SK-N-SH (cell line): ENCODE data around the gene TMEM134.
A peak's percentile ranks its signal among the peaks of the same experiment; 100 is the strongest.

ENCODE experiments used
- CHD2 ChIP-seq: fragments of 150-350 bp; IDR thresholded peaks from 2 replicates; pipeline ENCODE4 v1.6.1; 2018; ENCODE audit warnings: low read length; ENCODE audit not compliant: partially characterized antibody
- ELF1 ChIP-seq: IDR thresholded peaks from 2 replicates; pipeline ENCODE4 v1.4.0; 2012
- EP300 ChIP-seq, 2 experiments: IDR thresholded peaks; 2 replicates each; pipeline versions ENCODE4 v1.4.0 to v1.6.1; 2012; ENCODE audit warnings: borderline replicate concordance in 1 of 2, low read depth in 1 of 2, low read length in 1 of 2
- EZH2phosphoT487 ChIP-seq: fragments of 200-600 bp; sonication (generic); IDR thresholded peaks from 2 replicates; pipeline ENCODE4 v1.6.1; 2017; ENCODE audit warnings: low read depth, mixed run types, mild to moderate bottlenecking, antibody characterized with exemption, moderate library complexity, borderline replicate concordance
- GABPA ChIP-seq: IDR thresholded peaks from 2 replicates; pipeline ENCODE4 v1.4.0; 2012; ENCODE audit warnings: low read depth, mild to moderate bottlenecking
- MAX ChIP-seq: IDR thresholded peaks from 2 replicates; pipeline ENCODE4 v1.4.0; 2012; ENCODE audit warnings: low read depth
- RAD21 ChIP-seq: IDR thresholded peaks from 2 replicates; pipeline ENCODE4 v1.6.1; 2012; ENCODE audit warnings: mild to moderate bottlenecking, low read length
- RCOR1 ChIP-seq: fragments of 150-350 bp; IDR thresholded peaks from 2 replicates; pipeline ENCODE4 v1.6.1; 2017; ENCODE audit warnings: antibody characterized with exemption, low read length
- REST ChIP-seq: IDR thresholded peaks from 2 replicates; pipeline ENCODE4 v1.6.1; 2012; ENCODE audit warnings: mild to moderate bottlenecking, low read depth, low read length, moderate library complexity
- TAF1 ChIP-seq: IDR thresholded peaks from 2 replicates; pipeline ENCODE4 v1.6.1; 2012; ENCODE audit warnings: low read depth, mild to moderate bottlenecking, low read length, moderate library complexity, borderline replicate concordance
- TCF12 ChIP-seq: IDR thresholded peaks from 2 replicates; pipeline ENCODE4 v1.4.0; 2012
- TEAD4 ChIP-seq: IDR thresholded peaks from 2 replicates; pipeline ENCODE4 v1.4.0; 2012; ENCODE audit warnings: mild to moderate bottlenecking, borderline replicate concordance; ENCODE audit not compliant: insufficient read depth
- TF ChIP-seq, protein P1 (sequence below): fragments of 200-600 bp; sonication (generic); IDR thresholded peaks from 2 replicates; pipeline ENCODE4 v1.6.1; 2017; ENCODE audit warnings: antibody characterized with exemption, mild to moderate bottlenecking, moderate library complexity
- TF ChIP-seq, protein P2 (sequence below): fragments of 150-350 bp; IDR thresholded peaks from 2 replicates; pipeline ENCODE4 v1.6.1; 2017; ENCODE audit warnings: antibody characterized with exemption, low read length, low read depth, borderline replicate concordance

GRCh38 chr11:67464411-67465188, 4.5 kb downstream of the TMEM134 start:
- TF ChIP-seq EP300 (IDR thresholded peaks at IDR 0.05; ENCODE audit: borderline replicate concordance in 1 of 2, low read depth in 1 of 2, low read length in 1 of 2) (no peak), TAF1 (peak; percentile 73), GABPA (peak; percentile 51), EZH2phosphoT487 (no peak), ELF1 (peak; percentile 64; the same call in 1 of the 2 replicates), TEAD4 (no peak), RAD21 (no peak), RCOR1 (no peak), REST (0 out of 2 replicates have a peak, but pooled peaks have one; percentile 20), MAX (no peak; the same call in 1 of the 2 replicates), CHD2 (no peak), TCF12 (no peak)
- TF ChIP-seq, protein P1, sequence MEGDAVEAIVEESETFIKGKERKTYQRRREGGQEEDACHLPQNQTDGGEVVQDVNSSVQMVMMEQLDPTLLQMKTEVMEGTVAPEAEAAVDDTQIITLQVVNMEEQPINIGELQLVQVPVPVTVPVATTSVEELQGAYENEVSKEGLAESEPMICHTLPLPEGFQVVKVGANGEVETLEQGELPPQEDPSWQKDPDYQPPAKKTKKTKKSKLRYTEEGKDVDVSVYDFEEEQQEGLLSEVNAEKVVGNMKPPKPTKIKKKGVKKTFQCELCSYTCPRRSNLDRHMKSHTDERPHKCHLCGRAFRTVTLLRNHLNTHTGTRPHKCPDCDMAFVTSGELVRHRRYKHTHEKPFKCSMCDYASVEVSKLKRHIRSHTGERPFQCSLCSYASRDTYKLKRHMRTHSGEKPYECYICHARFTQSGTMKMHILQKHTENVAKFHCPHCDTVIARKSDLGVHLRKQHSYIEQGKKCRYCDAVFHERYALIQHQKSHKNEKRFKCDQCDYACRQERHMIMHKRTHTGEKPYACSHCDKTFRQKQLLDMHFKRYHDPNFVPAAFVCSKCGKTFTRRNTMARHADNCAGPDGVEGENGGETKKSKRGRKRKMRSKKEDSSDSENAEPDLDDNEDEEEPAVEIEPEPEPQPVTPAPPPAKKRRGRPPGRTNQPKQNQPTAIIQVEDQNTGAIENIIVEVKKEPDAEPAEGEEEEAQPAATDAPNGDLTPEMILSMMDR: no peak
- TF ChIP-seq, protein P2, sequence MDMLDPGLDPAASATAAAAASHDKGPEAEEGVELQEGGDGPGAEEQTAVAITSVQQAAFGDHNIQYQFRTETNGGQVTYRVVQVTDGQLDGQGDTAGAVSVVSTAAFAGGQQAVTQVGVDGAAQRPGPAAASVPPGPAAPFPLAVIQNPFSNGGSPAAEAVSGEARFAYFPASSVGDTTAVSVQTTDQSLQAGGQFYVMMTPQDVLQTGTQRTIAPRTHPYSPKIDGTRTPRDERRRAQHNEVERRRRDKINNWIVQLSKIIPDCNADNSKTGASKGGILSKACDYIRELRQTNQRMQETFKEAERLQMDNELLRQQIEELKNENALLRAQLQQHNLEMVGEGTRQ: peak; percentile 38; the same call in 1 of the 2 replicates
